ENCODE results near the gene CNMD.

DNA sequence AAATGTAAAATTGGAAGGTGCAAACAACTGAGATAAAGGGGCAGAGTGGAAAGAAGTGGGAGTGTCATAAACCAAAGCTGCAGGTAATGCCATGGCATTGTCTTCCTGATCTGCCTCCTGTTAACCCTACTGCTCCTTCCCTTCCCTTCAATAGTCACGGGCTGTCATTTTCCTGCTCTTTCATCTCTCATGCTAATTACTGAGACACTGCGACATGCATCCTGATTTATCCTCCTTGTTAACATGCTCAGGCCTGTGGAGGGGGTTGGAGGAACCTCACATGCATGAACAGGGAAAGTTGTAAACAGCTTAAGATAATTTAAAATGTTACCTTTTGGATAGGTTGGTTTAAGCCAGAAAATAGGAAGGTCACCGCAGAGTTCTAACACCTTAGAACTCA lies 27.2 kb downstream of the CNMD start:
- TF ChIP-seq, protein P1, sequence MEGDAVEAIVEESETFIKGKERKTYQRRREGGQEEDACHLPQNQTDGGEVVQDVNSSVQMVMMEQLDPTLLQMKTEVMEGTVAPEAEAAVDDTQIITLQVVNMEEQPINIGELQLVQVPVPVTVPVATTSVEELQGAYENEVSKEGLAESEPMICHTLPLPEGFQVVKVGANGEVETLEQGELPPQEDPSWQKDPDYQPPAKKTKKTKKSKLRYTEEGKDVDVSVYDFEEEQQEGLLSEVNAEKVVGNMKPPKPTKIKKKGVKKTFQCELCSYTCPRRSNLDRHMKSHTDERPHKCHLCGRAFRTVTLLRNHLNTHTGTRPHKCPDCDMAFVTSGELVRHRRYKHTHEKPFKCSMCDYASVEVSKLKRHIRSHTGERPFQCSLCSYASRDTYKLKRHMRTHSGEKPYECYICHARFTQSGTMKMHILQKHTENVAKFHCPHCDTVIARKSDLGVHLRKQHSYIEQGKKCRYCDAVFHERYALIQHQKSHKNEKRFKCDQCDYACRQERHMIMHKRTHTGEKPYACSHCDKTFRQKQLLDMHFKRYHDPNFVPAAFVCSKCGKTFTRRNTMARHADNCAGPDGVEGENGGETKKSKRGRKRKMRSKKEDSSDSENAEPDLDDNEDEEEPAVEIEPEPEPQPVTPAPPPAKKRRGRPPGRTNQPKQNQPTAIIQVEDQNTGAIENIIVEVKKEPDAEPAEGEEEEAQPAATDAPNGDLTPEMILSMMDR (IDR thresholded peaks at IDR 0.05 in 4 of 5, conservative IDR thresholded peaks at IDR 0.05 in 1 of 5) = no peak
- TF ChIP-seq POLR2A (IDR thresholded peaks at IDR 0.05) = no peak
